A172 (cell line): Measurements from ENCODE around the gene NTRK3. TPM values are rescaled to one million over a fixed set of nuclear protein-coding genes. Genes with fewer than 3 reads are reported as not detected.

ENCODE experiments used
- DNase-seq: peaks from one replicate; pipeline ENCODE4 v3.0.0-alpha.2; 2015; ENCODE audit warnings: low spot score
- total RNA-seq: library from RNA; depleted of rRNA; stranded (reverse); fragments of >200 nt; shearing (Covaris generic); gene quantifications from 2 replicates; pipeline ENCODE4 v1.2.3, GENCODE V29; 2014; rRNA removed

NTRK3 gene
- total RNA-seq, 1 experiment from 2014 or later, result not detected

- DNase-seq, result peak; percentile 64
Measured at GRCh38 chr15:87827131-87827530, 429.4 kb downstream of the NTRK3 start.

GRCh38 chr15:87826119-87826747 is 430.3 kb downstream of the NTRK3 start:
- no peak for DNase-seq

- DNase-seq, result no peak
Measured at GRCh38 chr15:87818756-87819155, 437.8 kb downstream of the NTRK3 start.

- DNase-seq, result peak; percentile 18
Measured at GRCh38 chr15:87817553-87817952, 439.0 kb downstream of the NTRK3 start.

GRCh38 chr15:87816811-87817210 is 439.7 kb downstream of the NTRK3 start:
- peak; percentile 97 for DNase-seq

- DNase-seq, result no peak
Measured at GRCh38 chr15:87816016-87816415, 440.5 kb downstream of the NTRK3 start.

Other genes starting within 250 kb of the NTRK3 start
- 29.9 and 38.4 TPM in 2 replicates for gene MRPL46, start 210.6 kb upstream of the NTRK3 start, total RNA-seq
- gene MRPS11, start 211.0 kb upstream of the NTRK3 start, total RNA-seq, result 51.1 and 106 TPM in 2 replicates